Upper lobe of left lung (tissue), 4 donors: ENCODE results near the gene ASIC4.

Source experiments
- POLR2A ChIP-seq, 4 donors: fragments of 450-650 bp; IDR thresholded peaks; one replicate each; pipeline ENCODE4 v1.5.1; 2016 to 2017; ENCODE audit warnings: antibody characterized with exemption in 4 of 4, mild to moderate bottlenecking in 2 of 4
- TF ChIP-seq, protein P1 (sequence below), 6 experiments: fragments of 450-650 bp in 4 of 6; fragments of 200-600 bp in 2 of 6; sonication (generic) in 2 of 6; IDR thresholded peaks; one replicate each; pipeline ENCODE4 v1.5.1; 2016 to 2019; ENCODE audit warnings: antibody characterized with exemption in 6 of 6

DNA sequence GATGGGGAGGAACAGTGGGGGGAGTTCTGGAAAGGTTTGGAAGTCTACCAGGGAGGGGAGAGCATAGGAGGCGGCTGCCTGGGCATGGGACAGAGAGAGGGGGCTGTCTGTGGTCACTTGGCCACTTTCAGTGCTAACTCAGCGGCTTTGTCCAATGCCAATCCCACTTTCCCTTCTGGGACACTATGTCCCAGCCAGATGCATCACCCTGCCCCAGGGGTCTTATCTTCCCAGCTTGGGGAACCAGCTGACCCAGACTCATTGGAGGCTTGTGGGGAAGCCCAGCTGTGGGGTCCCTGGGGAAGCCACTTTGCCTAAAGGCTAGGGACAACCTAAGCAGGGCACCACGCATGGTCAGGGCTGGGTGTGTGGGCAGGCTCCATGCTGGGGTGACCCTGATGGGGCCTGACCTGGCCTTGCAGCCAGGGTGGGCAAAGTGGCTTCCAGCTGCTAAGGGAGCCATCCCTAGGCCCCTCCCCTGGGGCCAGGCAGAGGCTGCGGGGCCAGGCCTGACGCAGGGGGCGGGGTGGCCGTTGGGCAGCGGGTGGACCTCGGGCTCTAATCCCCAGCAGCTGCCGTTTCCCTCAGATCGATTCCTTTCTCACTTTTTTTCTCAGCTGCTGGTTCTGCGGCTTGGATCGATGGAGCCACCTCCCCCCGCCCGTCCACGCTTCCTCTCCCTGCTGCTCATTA is 1.6 kb upstream of the ASIC4 start:
- TF ChIP-seq, protein P1, sequence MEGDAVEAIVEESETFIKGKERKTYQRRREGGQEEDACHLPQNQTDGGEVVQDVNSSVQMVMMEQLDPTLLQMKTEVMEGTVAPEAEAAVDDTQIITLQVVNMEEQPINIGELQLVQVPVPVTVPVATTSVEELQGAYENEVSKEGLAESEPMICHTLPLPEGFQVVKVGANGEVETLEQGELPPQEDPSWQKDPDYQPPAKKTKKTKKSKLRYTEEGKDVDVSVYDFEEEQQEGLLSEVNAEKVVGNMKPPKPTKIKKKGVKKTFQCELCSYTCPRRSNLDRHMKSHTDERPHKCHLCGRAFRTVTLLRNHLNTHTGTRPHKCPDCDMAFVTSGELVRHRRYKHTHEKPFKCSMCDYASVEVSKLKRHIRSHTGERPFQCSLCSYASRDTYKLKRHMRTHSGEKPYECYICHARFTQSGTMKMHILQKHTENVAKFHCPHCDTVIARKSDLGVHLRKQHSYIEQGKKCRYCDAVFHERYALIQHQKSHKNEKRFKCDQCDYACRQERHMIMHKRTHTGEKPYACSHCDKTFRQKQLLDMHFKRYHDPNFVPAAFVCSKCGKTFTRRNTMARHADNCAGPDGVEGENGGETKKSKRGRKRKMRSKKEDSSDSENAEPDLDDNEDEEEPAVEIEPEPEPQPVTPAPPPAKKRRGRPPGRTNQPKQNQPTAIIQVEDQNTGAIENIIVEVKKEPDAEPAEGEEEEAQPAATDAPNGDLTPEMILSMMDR (IDR thresholded peaks at IDR 0.05): no peak
- no peak for TF ChIP-seq POLR2A (IDR thresholded peaks at IDR 0.05)
